ELF-1 (cell line): ENCODE measurements around the gene MACROD2.

Experiments used
- DNase-seq: peaks from one replicate; pipeline ENCODE4 v3.0.0-alpha.2; 2016; ENCODE audit warnings: low read depth, low spot score

Gene MACROD2

GRCh38 chr20:14580418-14581074 lies 585.2 kb downstream of the MACROD2 start:
- no peak for DNase-seq

GRCh38 chr20:14581731-14582130 lies 586.4 kb downstream of the MACROD2 start:
- no peak for DNase-seq

GRCh38 chr20:14582855-14583254 lies 587.5 kb downstream of the MACROD2 start:
- no peak for DNase-seq

- DNase-seq: no peak
These were observed 588.1 kb downstream of the MACROD2 start for GRCh38 chr20:14583413-14583812.

- no peak for DNase-seq
These were observed 594.1 kb downstream of the MACROD2 start for GRCh38 chr20:14589383-14589782.

- DNase-seq: no peak
These were observed 599.7 kb downstream of the MACROD2 start for GRCh38 chr20:14595051-14595450.

- no peak for DNase-seq
These were observed 601.9 kb downstream of the MACROD2 start for GRCh38 chr20:14597206-14597715.

- no peak for DNase-seq
These were observed 604.3 kb downstream of the MACROD2 start for GRCh38 chr20:14599613-14600012.

GRCh38 chr20:14600527-14600926 lies 605.2 kb downstream of the MACROD2 start:
- no peak for DNase-seq

GRCh38 chr20:14604143-14604542 lies 608.8 kb downstream of the MACROD2 start:
- DNase-seq: no peak

- no peak for DNase-seq
These were observed 614.3 kb downstream of the MACROD2 start for GRCh38 chr20:14609328-14610221.

GRCh38 chr20:14611479-14611878 lies 616.2 kb downstream of the MACROD2 start:
- DNase-seq: no peak

GRCh38 chr20:14612391-14612790 lies 617.1 kb downstream of the MACROD2 start:
- DNase-seq: no peak

GRCh38 chr20:14616003-14616402 lies 620.7 kb downstream of the MACROD2 start:
- no peak for DNase-seq

- no peak for DNase-seq
These were observed 621.8 kb downstream of the MACROD2 start for GRCh38 chr20:14617123-14617522.

- no peak for DNase-seq
These were observed 624.1 kb downstream of the MACROD2 start for GRCh38 chr20:14619411-14619810.

GRCh38 chr20:14622796-14623195 lies 627.5 kb downstream of the MACROD2 start:
- peak; percentile 59 for DNase-seq

GRCh38 chr20:14631011-14631410 lies 635.7 kb downstream of the MACROD2 start:
- no peak for DNase-seq

- DNase-seq: no peak
These were observed 637.6 kb downstream of the MACROD2 start for GRCh38 chr20:14632906-14633305.

- DNase-seq: no peak
These were observed 638.2 kb downstream of the MACROD2 start for GRCh38 chr20:14633507-14633906.

- DNase-seq: no peak
These were observed 639.3 kb downstream of the MACROD2 start for GRCh38 chr20:14634665-14635064.

- DNase-seq: no peak
These were observed 642.1 kb downstream of the MACROD2 start for GRCh38 chr20:14637441-14637840.

- DNase-seq: no peak
These were observed 647.8 kb downstream of the MACROD2 start for GRCh38 chr20:14643146-14643545.
